B cell (primary cell): Measurements from ENCODE around the gene ITPK1. TPM values are rescaled to one million over a fixed set of nuclear protein-coding genes. Genes with fewer than 3 reads are reported as not detected.

Experiments
- ATAC-seq: fragments of 200-7000 bp; cut with Tn5 transposase; one replicate; pipeline ENCODE4 v1.10.0; 2021; ENCODE audit warnings: low read depth, mild to moderate bottlenecking, moderate number of reproducible peaks, moderate library complexity
- CTCF ChIA-PET: fragments of 350-600 bp; sonication (Branson Sonifier 250); formaldehyde crosslinking; loops from one replicate; lab custom pipeline; 2021; ENCODE audit warnings: antibody characterized with exemption, inconsistent platforms; lab: Charles Lee
- POLR2A ChIA-PET: fragments of 350-600 bp; sonication (Branson Sonifier 250); formaldehyde crosslinking; loops from one replicate; lab custom pipeline; 2021; ENCODE audit warnings: antibody characterized with exemption; lab: Charles Lee
- DNase-seq: peaks from one replicate; pipeline ENCODE4 v3.0.0; 2013
- H2AFZ ChIP-seq: 2 replicates; pipeline ENCODE4 v1.6.1; 2012; ENCODE audit warnings: mild to moderate bottlenecking, low read depth, low read length; ENCODE audit not compliant: insufficient read depth, poor library complexity, severe bottlenecking
- H3K27ac ChIP-seq, 2 donors: 1 replicate in 1 of 2; 2 replicates in 1 of 2; pipeline ENCODE4 v1.5.1; 2012 to 2013; ENCODE audit warnings: low read length in 2 of 2, mild to moderate bottlenecking in 2 of 2, moderate library complexity in 1 of 2
- H3K27me3 ChIP-seq, 4 experiments: fragments of 200-600 bp in 1 of 4; sonication (generic) in 1 of 4; replicated peaks in 1 of 4; 1 replicate in 2 of 4; 2 replicates in 2 of 4; pipeline versions ENCODE4 v1.6.1 to v1.7.0; 2013 to 2016; ENCODE audit warnings: low read length in 3 of 4, mild to moderate bottlenecking in 2 of 4, mixed read lengths in 1 of 4, moderate library complexity in 1 of 4; ENCODE audit not compliant: insufficient read depth in 4 of 4, control insufficient read depth in 3 of 4; ENCODE audit errors: control extremely low read depth in 1 of 4
- H3K36me3 ChIP-seq, 2 experiments: replicated peaks in 1 of 2; 1 replicate in 1 of 2; 2 replicates in 1 of 2; pipeline versions ENCODE4 v1.6.1 to v1.7.1; 2013; ENCODE audit warnings: low read length in 1 of 2; ENCODE audit not compliant: insufficient read depth in 2 of 2, control insufficient read depth in 1 of 2; ENCODE audit errors: control extremely low read depth in 1 of 2, extremely low read depth in 1 of 2
- H3K4me1 ChIP-seq, 2 donors: fragments of 200-600 bp in 1 of 2; sonication (generic) in 1 of 2; 1 replicate in 1 of 2; 2 replicates in 1 of 2; pipeline versions ENCODE4 v1.5.1 to v1.6.1; 2013 to 2017; ENCODE audit warnings: low read length in 2 of 2; ENCODE audit not compliant: control insufficient read depth in 2 of 2, insufficient read depth in 2 of 2
- H3K4me2 ChIP-seq: replicated peaks from 2 replicates; pipeline ENCODE3; 2012; ENCODE audit warnings: mild to moderate bottlenecking, low read depth, low read length; ENCODE audit not compliant: poor library complexity, severe bottlenecking
- H3K4me3 ChIP-seq, 5 experiments: fragments of 200-600 bp in 1 of 5; sonication (generic) in 1 of 5; 1 replicate in 3 of 5; 2 replicates in 2 of 5; pipeline versions ENCODE4 v1.5.1 to v1.7.0; 2011 to 2016; ENCODE audit warnings: low read length in 4 of 5, mild to moderate bottlenecking in 4 of 5, low read depth in 2 of 5, control low read depth in 1 of 5, moderate library complexity in 1 of 5; ENCODE audit not compliant: insufficient read depth in 1 of 5; ENCODE audit errors: control extremely low read depth in 1 of 5, extremely low read depth in 1 of 5
- H3K79me2 ChIP-seq: fragments of 200-600 bp; sonication (generic); one replicate; pipeline ENCODE4 v1.6.0; 2016; ENCODE audit warnings: low read length; ENCODE audit not compliant: control insufficient read depth, insufficient read depth
- H3K9ac ChIP-seq: fragments of 200-600 bp; sonication (generic); 2 replicates; pipeline ENCODE4 v1.6.1; 2017; ENCODE audit warnings: mild to moderate bottlenecking, low read length, moderate library complexity
- H3K9me3 ChIP-seq, 3 donors: one replicate each; pipeline versions ENCODE4 v1.6.1 to v1.7.1; 2013; ENCODE audit warnings: low read length in 2 of 3; ENCODE audit not compliant: control insufficient read depth in 2 of 3, insufficient read depth in 1 of 3; ENCODE audit errors: control extremely low read depth in 1 of 3
- H4K20me1 ChIP-seq: 2 replicates; pipeline ENCODE4 v1.6.0; 2012; ENCODE audit warnings: mild to moderate bottlenecking, low read length; ENCODE audit not compliant: insufficient read depth, control insufficient read depth, poor library complexity, severe bottlenecking
- H3K27ac Mint-ChIP-seq: one replicate; pipeline ENCODE4 v1.8.0; 2021; ENCODE audit warnings: mixed read lengths
- H3K27me3 Mint-ChIP-seq: one replicate; pipeline ENCODE4 v1.8.0; 2021; ENCODE audit warnings: mixed read lengths
- H3K4me1 Mint-ChIP-seq: one replicate; pipeline ENCODE4 v1.8.0; 2021; ENCODE audit warnings: mixed read lengths
- H3K4me3 Mint-ChIP-seq: one replicate; pipeline ENCODE4 v1.8.0; 2021; ENCODE audit warnings: mixed read lengths
- H3K9me3 Mint-ChIP-seq: one replicate; pipeline ENCODE4 v1.8.0; 2022; ENCODE audit warnings: mixed read lengths; ENCODE audit not compliant: insufficient read depth
- EZH2 ChIP-seq: IDR thresholded peaks from 2 replicates; pipeline ENCODE4 v1.6.1; 2012; ENCODE audit warnings: borderline replicate concordance, low read depth, mild to moderate bottlenecking, moderate library complexity, low read length; ENCODE audit not compliant: insufficient read depth, poor library complexity, severe bottlenecking
- WGBS: methylation state at CpG from one replicate; pipeline ENCODE4 v1.1.5; 2013; ENCODE audit warnings: missing lambda C conversion rate; ENCODE audit not compliant: insufficient coverage; 5-methylcytosine and 5-hydroxymethylcytosine counted together
- intact Hi-C: fragments of 100-400 bp; cut with micrococcal nuclease; formaldehyde crosslinking; loops from one replicate; pipeline ENCODE4 v1.10.0; 2022
- polyA plus RNA-seq: library from polyadenylated mRNA; depleted of rRNA; stranded (reverse); fragments of >200 nt; gene quantifications from 2 replicates; pipeline ENCODE4 v1.2.3, GENCODE V29; 2012
- total RNA-seq, 2 donors: library from RNA; stranded (reverse); fragments of 120-200 nt in 1 of 2; gene quantifications; 1 replicate in 1 of 2; 2 replicates in 1 of 2; pipeline versions ENCODE4 v1.2.3 to v1.2.4, GENCODE V29; 2013 to 2022
- TF ChIP-seq, protein P1 (sequence below): fragments of 200-600 bp; IDR thresholded peaks from one replicate; pipeline ENCODE4 v1.8.0; 2022; ENCODE audit warnings: antibody characterized with exemption, mild to moderate bottlenecking

Gene ITPK1
- total and polyA plus RNA-seq, 2 donors (not counting 1 experiment from before 2014, with no cell fraction given) = 46.0 to 46.9 TPM

- ATAC-seq (no peak), DNase-seq (no peak)
- Histone ChIP-seq H2AFZ (no peak overlapping the region), H3K4me2 (no peak overlapping the region), H3K36me3 (no peaks in the 10 kb centered on the region), H3K9ac (no peak overlapping the region), H3K4me3 (no peak overlapping the region), H3K27me3 (no peaks in the 10 kb centered on the region), H3K4me1 (peaks cover 42 to 67% of the 10 kb centered on the region in 2 donors), H4K20me1 (peaks cover 27% of the 10 kb centered on the region), H3K79me2 (peaks cover 87% of the 10 kb centered on the region), H3K27ac (no peak overlapping the region), H3K9me3 (no peaks in the 10 kb centered on the region)
- TF ChIP-seq, protein P1, sequence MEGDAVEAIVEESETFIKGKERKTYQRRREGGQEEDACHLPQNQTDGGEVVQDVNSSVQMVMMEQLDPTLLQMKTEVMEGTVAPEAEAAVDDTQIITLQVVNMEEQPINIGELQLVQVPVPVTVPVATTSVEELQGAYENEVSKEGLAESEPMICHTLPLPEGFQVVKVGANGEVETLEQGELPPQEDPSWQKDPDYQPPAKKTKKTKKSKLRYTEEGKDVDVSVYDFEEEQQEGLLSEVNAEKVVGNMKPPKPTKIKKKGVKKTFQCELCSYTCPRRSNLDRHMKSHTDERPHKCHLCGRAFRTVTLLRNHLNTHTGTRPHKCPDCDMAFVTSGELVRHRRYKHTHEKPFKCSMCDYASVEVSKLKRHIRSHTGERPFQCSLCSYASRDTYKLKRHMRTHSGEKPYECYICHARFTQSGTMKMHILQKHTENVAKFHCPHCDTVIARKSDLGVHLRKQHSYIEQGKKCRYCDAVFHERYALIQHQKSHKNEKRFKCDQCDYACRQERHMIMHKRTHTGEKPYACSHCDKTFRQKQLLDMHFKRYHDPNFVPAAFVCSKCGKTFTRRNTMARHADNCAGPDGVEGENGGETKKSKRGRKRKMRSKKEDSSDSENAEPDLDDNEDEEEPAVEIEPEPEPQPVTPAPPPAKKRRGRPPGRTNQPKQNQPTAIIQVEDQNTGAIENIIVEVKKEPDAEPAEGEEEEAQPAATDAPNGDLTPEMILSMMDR = no peak
- no peak for TF ChIP-seq EZH2
- Mint-ChIP-seq H3K9me3 (no peaks in the 10 kb centered on the region), H3K4me1 (peaks cover 59% of the 10 kb centered on the region), H3K27ac (peak overlapping the region; percentile 10), H3K27me3 (no peaks in the 10 kb centered on the region), H3K4me3 (no peak overlapping the region)
- ChIA-PET POLR2A (no interaction called here), CTCF (interaction anchor here (0.8 to 1.1 kb wide), 2 partner anchors 37 to 77 kb away, joined by 3 read pairs; no protein-coding TSS in a partner anchor)
- intact Hi-C loops = loop anchor here (5.0 kb wide), 1 partner anchor 432 kb away; no protein-coding TSS in a partner anchor
- WGBS = 83% methylated on average over 6 of the region's 14 CpGs
Observed at GRCh38 chr14:93109572-93110481, 5.9 kb downstream of the ITPK1 start.

- ATAC-seq (no peak), DNase-seq (no peak)
- H3K4me3 ChIP-seq = no peak overlapping the region
- Mint-ChIP-seq H3K27ac (no peak overlapping the region), H3K9me3 (no peaks in the 10 kb centered on the region), H3K27me3 (no peaks in the 10 kb centered on the region), H3K4me1 (peaks cover 60% of the 10 kb centered on the region), H3K4me3 (no peak overlapping the region)
- peaks cover 45 to 68% of the 10 kb centered on the region in 2 donors for H3K4me1 ChIP-seq
- H3K79me2 ChIP-seq = peaks cover 95% of the 10 kb centered on the region
- H3K9me3 ChIP-seq = no peaks in the 10 kb centered on the region
- intact Hi-C loops = no loop called here
- TF ChIP-seq, protein P1 = no peak
- no peak for TF ChIP-seq EZH2
- no peak overlapping the region for H2AFZ ChIP-seq
- ChIA-PET CTCF (interaction anchor here (0.9 to 1.4 kb wide), 2 partner anchors 31 to 73 kb away, joined by 3 to 5 read pairs; no protein-coding TSS in a partner anchor), POLR2A (no interaction called here)
- H3K27me3 ChIP-seq = no peaks in the 10 kb centered on the region
- WGBS = 64% methylated on average over 2 of the region's 4 CpGs
- H3K9ac ChIP-seq = no peak overlapping the region
- no peaks in the 10 kb centered on the region for H3K36me3 ChIP-seq
- H3K27ac ChIP-seq = peak overlapping the region in 1 of 2 donors; percentile 6
- peaks cover 12% of the 10 kb centered on the region for H4K20me1 ChIP-seq
- peak overlapping the region; percentile 2 for H3K4me2 ChIP-seq
Observed at GRCh38 chr14:93108105-93108504, 7.6 kb downstream of the ITPK1 start.
